Esophagus squamous epithelium (tissue), 5 donors: ENCODE data around the gene OTP. TPM values are rescaled to one million over a fixed set of nuclear protein-coding genes. Genes with fewer than 3 reads are reported as not detected.
"Not testable (repeated sequence)": the region's sequence is repeated elsewhere in the genome, so short reads cannot be mapped to it uniquely, and the experiment has no call there.

Source experiments
- DNase-seq: peaks from one replicate; lab custom pipeline; 2025; lab: John Stamatoyannopoulos, UW
- H3K27ac ChIP-seq, 4 donors: fragments of 200-600 bp; sonication (generic); one replicate each; pipeline ENCODE4 v1.5.1; 2016 to 2019; ENCODE audit warnings: mild to moderate bottlenecking in 1 of 4
- H3K27me3 ChIP-seq, 4 donors: fragments of 200-600 bp; sonication (generic); 1 replicate in 3 of 4; 2 replicates in 1 of 4; pipeline versions ENCODE4 v1.5.1 to v1.6.0; 2017 to 2021; ENCODE audit warnings: antibody characterized with exemption in 1 of 4
- H3K36me3 ChIP-seq, 3 donors: fragments of 200-600 bp; sonication (generic); one replicate each; pipeline ENCODE4 v1.5.1; 2016 to 2019
- H3K4me1 ChIP-seq, 3 donors: fragments of 200-600 bp; sonication (generic); one replicate each; pipeline ENCODE4 v1.5.1; 2017 to 2019
- H3K4me3 ChIP-seq, 4 donors: fragments of 200-600 bp; sonication (generic); 1 replicate in 3 of 4; 2 replicates in 1 of 4; pipeline ENCODE4 v1.5.1; 2016 to 2019; ENCODE audit warnings: mild to moderate bottlenecking in 2 of 4, moderate library complexity in 1 of 4
- H3K9me3 ChIP-seq, 3 donors: fragments of 200-600 bp; sonication (generic); one replicate each; pipeline ENCODE4 v1.5.1; 2016 to 2019
- CTCF ChIP-seq, 6 experiments: fragments of 450-650 bp in 4 of 6; fragments of 200-600 bp in 2 of 6; sonication (generic) in 2 of 6; IDR thresholded peaks; one replicate each; pipeline ENCODE4 v1.5.1; 2016 to 2019; ENCODE audit warnings: antibody characterized with exemption in 6 of 6, mild to moderate bottlenecking in 4 of 6, moderate library complexity in 4 of 6
- POLR2A ChIP-seq, 4 donors: fragments of 450-650 bp; IDR thresholded peaks; one replicate each; pipeline ENCODE4 v1.6.1; 2017; ENCODE audit warnings: antibody characterized with exemption in 4 of 4, mild to moderate bottlenecking in 4 of 4, moderate library complexity in 3 of 4
- WGBS, 2 donors: methylation state at CpG; one replicate each; pipeline ENCODE4 v1.1.5; 2018; 5-methylcytosine and 5-hydroxymethylcytosine counted together
- intact Hi-C: fragments of 100-400 bp; cut with DNase I; formaldehyde crosslinking; loops from one replicate; pipeline ENCODE4 v1.15.0; 2022
- total RNA-seq, 4 donors: library from RNA; depleted of rRNA; stranded (reverse); fragments of >200 nt; gene quantifications; one replicate each; pipeline ENCODE4 v1.1.0, GENCODE V29; 2016
- donor health status: DM: yes; HTN: yes; CAD: no.

Gene OTP
- total RNA-seq, 4 donors from 2014 or later = not detected

- WGBS, 2 donors = 26 to 37% methylated on average over 19 to 24 of the region's 69 CpGs
- Histone ChIP-seq H3K4me3 (no peak overlapping the region), H3K27ac (no peak overlapping the region), H3K27me3 (peaks cover 38 to 100% (median 47%) of the 10 kb centered on the region in 4 donors), H3K4me1 (peaks cover 19 to 37% (median 22%) of the 10 kb centered on the region in 3 donors), H3K9me3 (no peaks in the 10 kb centered on the region), H3K36me3 (no peaks in the 10 kb centered on the region)
- DNase-seq = no peak
- intact Hi-C loops = no loop called here
- TF ChIP-seq POLR2A (IDR thresholded peaks at IDR 0.05) = no peak
These were observed 10.4 kb downstream of the OTP start for GRCh38 chr5:77627869-77628674.

GRCh38 chr5:77623203-77623740 lies 15.2 kb downstream of the OTP start:
- H3K27ac ChIP-seq = no peak overlapping the region
- DNase-seq = no peak
- H3K36me3 ChIP-seq = no peaks in the 10 kb centered on the region
- TF ChIP-seq CTCF (IDR thresholded peaks at IDR 0.05) = no peak
- no peak for TF ChIP-seq POLR2A (IDR thresholded peaks at IDR 0.05)
- no peak overlapping the region for H3K4me3 ChIP-seq
- intact Hi-C loops = no loop called here
- no peaks in the 10 kb centered on the region for H3K9me3 ChIP-seq
- H3K4me1 ChIP-seq = no peaks in the 10 kb centered on the region
- WGBS, 2 donors = 43 to 59% methylated on average over 2 of the region's 2 CpGs
- H3K27me3 ChIP-seq = peaks cover 8 to 100% (median 10%) of the 10 kb centered on the region in 4 donors

- intact Hi-C loops = no loop called here
- WGBS, 2 donors = 93 to 96% methylated on average over 5 of the region's 5 CpGs
- Histone ChIP-seq H3K4me3 (no peak overlapping the region), H3K27ac (no peak overlapping the region), H3K27me3 (peaks cover 0 to 86% (median 0%) of the 10 kb centered on the region in 4 donors), H3K9me3 (no peaks in the 10 kb centered on the region), H3K36me3 (no peaks in the 10 kb centered on the region), H3K4me1 (no peaks in the 10 kb centered on the region)
- no peak for DNase-seq
- TF ChIP-seq CTCF (IDR thresholded peaks at IDR 0.05) (no peak), POLR2A (IDR thresholded peaks at IDR 0.05) (no peak)
These were observed 17.1 kb downstream of the OTP start for GRCh38 chr5:77621440-77621839.

- H3K9me3 ChIP-seq = no peaks in the 10 kb centered on the region
- H3K4me1 ChIP-seq = no peaks in the 10 kb centered on the region
- intact Hi-C loops = no loop called here
- H3K36me3 ChIP-seq = no peaks in the 10 kb centered on the region
- H3K4me3 ChIP-seq = no peak overlapping the region
- TF ChIP-seq POLR2A (IDR thresholded peaks at IDR 0.05) (no peak), CTCF (IDR thresholded peaks at IDR 0.05) (peak in 2 of 6 experiments; percentile 10 to 28)
- no peak overlapping the region for H3K27ac ChIP-seq
- WGBS, 2 donors = 9 to 25% methylated on average over 4 of the region's 4 CpGs
- DNase-seq = no peak
- H3K27me3 ChIP-seq = peaks cover 0 to 76% (median 0%) of the 10 kb centered on the region in 4 donors
These were observed 18.1 kb downstream of the OTP start for GRCh38 chr5:77620405-77620804.

GRCh38 chr5:77616920-77617319 lies 21.6 kb downstream of the OTP start:
- 49 to 64% methylated on average over 2 of the region's 2 CpGs for WGBS, 2 donors
- intact Hi-C loops = no loop called here
- Histone ChIP-seq H3K9me3 (no peaks in the 10 kb centered on the region), H3K4me3 (no peak overlapping the region), H3K36me3 (no peaks in the 10 kb centered on the region), H3K27me3 (peaks cover 0 to 41% (median 0%) of the 10 kb centered on the region in 4 donors), H3K27ac (no peak overlapping the region), H3K4me1 (no peaks in the 10 kb centered on the region)
- TF ChIP-seq POLR2A (IDR thresholded peaks at IDR 0.05) (no peak), CTCF (IDR thresholded peaks at IDR 0.05) (no peak)
- no peak for DNase-seq

- H3K4me1 ChIP-seq, H3K4me3 ChIP-seq, H3K36me3 ChIP-seq, H3K9me3 ChIP-seq, H3K27ac ChIP-seq, DNase-seq, intact Hi-C loops: not testable (repeated sequence)
- H3K27me3 ChIP-seq = peaks cover 0 to 16% (median 0%) of the 10 kb centered on the region in 4 donors
- WGBS, 2 donors = 93% methylated on average over 13 to 14 of the region's 15 CpGs
These were observed 29.6 kb downstream of the OTP start for GRCh38 chr5:77608927-77609326.
